WTC11 (cell line): Measurements from ENCODE around the gene ESCO1. TPM values are rescaled to one million over a fixed set of nuclear protein-coding genes. Genes with fewer than 3 reads are reported as not detected.

ENCODE experiments used
- ATAC-seq: fragments of 200-7000 bp; cut with Tn5 transposase; 2 replicates; pipeline ENCODE4 v1.10.0; 2021; ENCODE audit warnings: mild to moderate bottlenecking, moderate library complexity
- CTCF ChIA-PET: fragments of 300-600 bp; sonication (Branson Sonifier 250); formaldehyde crosslinking; loops from one replicate; lab custom pipeline; 2021; ENCODE audit warnings: antibody characterized with exemption; lab: Charles Lee
- POLR2A ChIA-PET: fragments of 350-600 bp; sonication (Branson Sonifier 250); formaldehyde crosslinking; loops from one replicate; lab custom pipeline; 2021; ENCODE audit warnings: antibody characterized with exemption; lab: Charles Lee
- DNase-seq: peaks from one replicate; pipeline ENCODE4 v3.0.0; 2021; ENCODE audit warnings: low spot score
- H3K27ac Mint-ChIP-seq: 2 replicates; pipeline ENCODE4 v1.8.0; 2021; ENCODE audit warnings: mixed read lengths
- H3K27me3 Mint-ChIP-seq: 2 replicates; pipeline ENCODE4 v1.8.0; 2021; ENCODE audit warnings: low read depth, mild to moderate bottlenecking, moderate library complexity, mixed read lengths
- H3K36me3 Mint-ChIP-seq: 2 replicates; pipeline ENCODE4 v1.8.0; 2021; ENCODE audit warnings: mixed read lengths
- H3K4me1 Mint-ChIP-seq: 2 replicates; pipeline ENCODE4 v1.8.0; 2022; ENCODE audit warnings: mixed read lengths
- H3K4me3 Mint-ChIP-seq: 2 replicates; pipeline ENCODE4 v1.8.0; 2021; ENCODE audit warnings: mild to moderate bottlenecking, moderate library complexity, mixed read lengths
- H3K9me3 Mint-ChIP-seq: 2 replicates; pipeline ENCODE4 v1.8.0; 2021; ENCODE audit warnings: mixed read lengths
- ATF2 ChIP-seq: sonication (generic); formaldehyde crosslinking; IDR thresholded peaks from 2 replicates; pipeline ENCODE4 v1.8.1; 2022; ENCODE audit warnings: low read depth, missing genetic modification reagents, borderline replicate concordance
- ATF3 ChIP-seq: sonication (generic); formaldehyde crosslinking; conservative IDR thresholded peaks from 2 replicates; pipeline ENCODE4 v1.8.1; 2022; ENCODE audit warnings: mild to moderate bottlenecking, missing genetic modification reagents
- CDX4 ChIP-seq: fragments of 250-450 bp; sonication (Bioruptor Pico); IDR thresholded peaks from 2 replicates; pipeline ENCODE4 v1.9.0; 2021; ENCODE audit warnings: moderate library complexity, mild to moderate bottlenecking, inconsistent platforms, borderline replicate concordance
- CREM ChIP-seq: sonication (generic); formaldehyde crosslinking; IDR thresholded peaks from 2 replicates; pipeline ENCODE4 v1.8.1; 2022; ENCODE audit warnings: mild to moderate bottlenecking, missing genetic modification reagents, moderate library complexity
- CTCF ChIP-seq: fragments of 200-600 bp; IDR thresholded peaks from 2 replicates; pipeline ENCODE4 v1.8.0; 2022; ENCODE audit warnings: antibody characterized with exemption
- E2F5 ChIP-seq: sonication (generic); formaldehyde crosslinking; IDR thresholded peaks from 2 replicates; pipeline ENCODE4 v1.8.1; 2022; ENCODE audit warnings: mild to moderate bottlenecking, moderate library complexity, missing genetic modification reagents
- HMGXB4 ChIP-seq: sonication (generic); formaldehyde crosslinking; IDR thresholded peaks from 2 replicates; pipeline ENCODE4 v1.8.1; 2023; ENCODE audit warnings: mild to moderate bottlenecking, moderate library complexity, missing genetic modification reagents
- JUN ChIP-seq: sonication (generic); formaldehyde crosslinking; IDR thresholded peaks from 2 replicates; pipeline ENCODE4 v1.8.0; 2023; ENCODE audit warnings: mild to moderate bottlenecking, missing genetic modification reagents
- MYBL2 ChIP-seq: sonication (generic); formaldehyde crosslinking; IDR thresholded peaks from 2 replicates; pipeline ENCODE4 v1.8.1; 2023; ENCODE audit warnings: mild to moderate bottlenecking, moderate library complexity, missing genetic modification reagents
- NFYB ChIP-seq: sonication (generic); formaldehyde crosslinking; conservative IDR thresholded peaks from 2 replicates; pipeline ENCODE4 v1.8.0; 2022; ENCODE audit warnings: low read depth, missing genetic modification reagents
- NR3C1 ChIP-seq: sonication (generic); formaldehyde crosslinking; conservative IDR thresholded peaks from 2 replicates; pipeline ENCODE4 v1.8.1; 2023; ENCODE audit warnings: low read depth, mild to moderate bottlenecking, missing genetic modification reagents
- SMAD3 ChIP-seq: sonication (generic); formaldehyde crosslinking; IDR thresholded peaks from 2 replicates; pipeline ENCODE4 v1.8.0; 2022; ENCODE audit warnings: missing genetic modification reagents, mild to moderate bottlenecking, borderline replicate concordance
- ZNF219 ChIP-seq: sonication (generic); formaldehyde crosslinking; IDR thresholded peaks from 2 replicates; pipeline ENCODE4 v1.8.0; 2023; ENCODE audit warnings: missing genetic modification reagents, mild to moderate bottlenecking, borderline replicate concordance
- ZNF232 ChIP-seq: sonication (generic); formaldehyde crosslinking; IDR thresholded peaks from 2 replicates; pipeline ENCODE4 v1.8.0; 2022; ENCODE audit warnings: mild to moderate bottlenecking, missing genetic modification reagents
- ZNF532 ChIP-seq: fragments of 250-450 bp; sonication (Bioruptor Pico); IDR thresholded peaks from 2 replicates; pipeline ENCODE4 v1.9.0; 2021; ENCODE audit warnings: mild to moderate bottlenecking, borderline replicate concordance
- ZNF671 ChIP-seq: fragments of 250-450 bp; sonication (Bioruptor Pico); IDR thresholded peaks from 2 replicates; pipeline ENCODE4 v1.8.0; 2021; ENCODE audit warnings: mild to moderate bottlenecking
- total RNA-seq: library from RNA; stranded (reverse); gene quantifications from 3 replicates; pipeline ENCODE4 v1.2.3, GENCODE V29; 2021

ESCO1 gene
- total RNA-seq, 1 experiment from 2014 or later: 46.5 TPM

- DNase-seq (no peak), ATAC-seq (no peak)
- peaks cover 8% of the 10 kb centered on the region for H3K4me1 Mint-ChIP-seq
- CTCF ChIA-PET: interaction anchor here (1.8 to 2.1 kb wide), 2 partner anchors 19 kb away, joined by 9 to 11 read pairs; no protein-coding TSS in a partner anchor
- POLR2A ChIA-PET: no interaction called here
- H3K27me3 Mint-ChIP-seq: no peaks in the 10 kb centered on the region; the same call in 1 of the 2 replicates
- no peaks in the 10 kb centered on the region for H3K9me3 Mint-ChIP-seq
- H3K36me3 Mint-ChIP-seq: no peaks in the 10 kb centered on the region
- no peak overlapping the region for H3K4me3 Mint-ChIP-seq
- TF ChIP-seq ATF3 (no peak), CREM (no peak), JUN (CRISPR knock-in tag) (no peak), MYBL2 (CRISPR knock-in tag) (no peak), E2F5 (CRISPR knock-in tag) (no peak), ZNF232 (CRISPR knock-in tag) (no peak), ZNF219 (no peak), NFYB (CRISPR knock-in tag) (no peak)
- TF ChIP-seq, all 79 proteins: peak for 0
- H3K27ac Mint-ChIP-seq: no peak overlapping the region
Measured at GRCh38 chr18:21489919-21490495, 110.5 kb downstream of the ESCO1 start.

- DNase-seq: peak; percentile 60
- Mint-ChIP-seq H3K4me3 (no peak overlapping the region), H3K27ac (no peak overlapping the region), H3K4me1 (peaks cover 11% of the 10 kb centered on the region)
- POLR2A ChIA-PET: interaction anchor here (0.5 kb wide), 1 partner anchor 25 kb away, joined by 3 read pairs; no protein-coding TSS in a partner anchor
- no peak for TF ChIP-seq ZNF671 (CRISPR knock-in tag)
- no peak for TF ChIP-seq HMGXB4 (CRISPR knock-in tag)
- peak; percentile 67 for TF ChIP-seq CTCF
- TF ChIP-seq CDX4 (CRISPR knock-in tag): no peak
- TF ChIP-seq, all 79 proteins: peak for 1
- peak; percentile 90 for ATAC-seq
- Mint-ChIP-seq H3K36me3 (no peaks in the 10 kb centered on the region), H3K9me3 (no peaks in the 10 kb centered on the region), H3K27me3 (no peaks in the 10 kb centered on the region; the same call in 1 of the 2 replicates)
- CTCF ChIA-PET: interaction anchor here (0.7 to 2.1 kb wide), 15 partner anchors 8 to 294 kb away, joined by 3 to 11 read pairs (median 4); partner anchors contain the start of gene ESCO1
Measured at GRCh38 chr18:21489119-21489750, 111.3 kb downstream of the ESCO1 start.

- no peak overlapping the region for H3K27ac Mint-ChIP-seq
- ChIA-PET POLR2A (interaction anchor here (1.8 kb wide), 1 partner anchor 114 kb away, joined by 8 read pairs; the partner anchor contains the start of gene ESCO1), CTCF (interaction anchor here (0.5 to 0.9 kb wide), 2 partner anchors 114 to 286 kb away, joined by 4 to 5 read pairs; partner anchors contain the start of gene ESCO1)
- no peak overlapping the region for H3K4me3 Mint-ChIP-seq
- no peaks in the 10 kb centered on the region for H3K9me3 Mint-ChIP-seq
- no peak for ATAC-seq
- H3K27me3 Mint-ChIP-seq: no peaks in the 10 kb centered on the region; the same call in 1 of the 2 replicates
- DNase-seq: no peak
- H3K4me1 Mint-ChIP-seq: peaks cover 11% of the 10 kb centered on the region
- H3K36me3 Mint-ChIP-seq: no peaks in the 10 kb centered on the region
- TF ChIP-seq SMAD3 (CRISPR knock-in tag) (no peak), NR3C1 (CRISPR knock-in tag) (no peak), ZNF532 (CRISPR knock-in tag) (no peak), ATF2 (CRISPR knock-in tag) (no peak)
Measured at GRCh38 chr18:21486905-21487437, 113.5 kb downstream of the ESCO1 start.
